HCT116 (cell line): ENCODE measurements around the gene MLPH.

Source experiments
- EZH2 ChIP-seq: fragments of 200-600 bp; sonication (generic); IDR thresholded peaks from 2 replicates; pipeline ENCODE4 v1.6.1; 2017; ENCODE audit warnings: antibody characterized with exemption, mixed run types
- EZH2phosphoT487 ChIP-seq: fragments of 200-600 bp; IDR thresholded peaks from 2 replicates; pipeline ENCODE4 v1.6.1; 2018; ENCODE audit warnings: antibody characterized with exemption, borderline replicate concordance
- MAX ChIP-seq: IDR thresholded peaks from 2 replicates; pipeline ENCODE4 v1.6.1; 2012
- POLR2A ChIP-seq: IDR thresholded peaks from 2 replicates; pipeline ENCODE4 v1.7.0; 2011; ENCODE audit warnings: borderline replicate concordance; ENCODE audit not compliant: insufficient read depth, insufficient read length; ENCODE audit errors: extremely low read depth
- POLR2AphosphoS5 ChIP-seq: IDR thresholded peaks from 2 replicates; pipeline ENCODE4 v1.6.1; 2011; ENCODE audit warnings: mild to moderate bottlenecking, low read depth, low read length, moderate library complexity

GRCh38 chr2:237459226-237459625, 27.8 kb upstream of the MLPH start:
- TF ChIP-seq POLR2A (no peak), MAX (no peak), EZH2 (no peak), POLR2AphosphoS5 (no peak), EZH2phosphoT487 (no peak)
